Hepatic stellate cell (primary cell): ENCODE data around the gene GTSF1L.
A peak's percentile ranks its signal among the peaks of the same experiment; 100 is the strongest.

Experiments used
- DNase-seq: peaks from one replicate; pipeline ENCODE4 v3.0.0; 2011; ENCODE audit warnings: low spot score

The GTSF1L gene

DNA sequence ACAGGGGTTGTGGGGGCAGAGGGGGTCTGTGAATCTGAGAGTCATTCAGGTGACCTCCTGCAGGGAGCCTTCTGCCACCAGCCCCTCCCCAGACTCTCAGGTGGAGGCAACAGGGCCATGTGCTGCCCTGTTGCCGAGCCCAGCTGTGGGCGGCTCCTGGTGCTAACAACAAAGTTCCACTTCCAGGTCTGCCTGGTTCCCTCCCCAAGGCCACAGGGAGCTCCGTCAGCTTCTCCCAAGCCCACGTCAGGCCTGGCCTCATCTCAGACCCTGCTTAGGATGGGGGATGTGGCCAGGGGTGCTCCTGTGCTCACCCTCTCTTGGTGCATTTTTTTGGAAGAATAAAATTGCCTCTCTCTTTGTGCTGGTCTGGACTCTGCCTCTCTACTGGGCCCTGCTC lies 10.7 kb downstream of the GTSF1L start:
- DNase-seq = no peak

GRCh38 chr20:43715511-43715910 lies 11.3 kb downstream of the GTSF1L start:
- no peak for DNase-seq

- no peak for DNase-seq
Measured at GRCh38 chr20:43715044-43715443, 11.8 kb downstream of the GTSF1L start.

GRCh38 chr20:43711098-43711654 lies 15.6 kb downstream of the GTSF1L start:
- no peak for DNase-seq

- no peak for DNase-seq
Measured at GRCh38 chr20:43710370-43711044, 16.3 kb downstream of the GTSF1L start.

DNA sequence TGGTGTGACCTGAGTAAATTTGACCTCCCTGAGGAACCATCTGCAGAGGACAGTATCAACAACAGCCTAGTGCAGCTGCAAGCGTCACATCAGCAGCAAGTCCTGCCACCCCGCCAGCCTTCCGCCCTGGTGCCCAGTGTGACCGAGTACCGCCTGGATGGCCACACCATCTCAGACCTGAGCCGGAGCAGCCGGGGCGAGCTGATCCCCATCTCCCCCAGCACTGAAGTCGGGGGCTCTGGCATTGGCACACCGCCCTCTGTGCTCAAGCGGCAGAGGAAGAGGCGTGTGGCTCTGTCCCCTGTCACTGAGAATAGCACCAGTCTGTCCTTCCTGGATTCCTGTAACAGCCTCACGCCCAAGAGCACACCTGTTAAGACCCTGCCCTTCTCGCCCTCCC lies 24.3 kb downstream of the GTSF1L start:
- no peak for DNase-seq

GRCh38 chr20:43700627-43701026 lies 26.2 kb downstream of the GTSF1L start:
- DNase-seq = no peak

- no peak for DNase-seq
Measured at GRCh38 chr20:43699941-43700565, 26.7 kb downstream of the GTSF1L start.

DNA sequence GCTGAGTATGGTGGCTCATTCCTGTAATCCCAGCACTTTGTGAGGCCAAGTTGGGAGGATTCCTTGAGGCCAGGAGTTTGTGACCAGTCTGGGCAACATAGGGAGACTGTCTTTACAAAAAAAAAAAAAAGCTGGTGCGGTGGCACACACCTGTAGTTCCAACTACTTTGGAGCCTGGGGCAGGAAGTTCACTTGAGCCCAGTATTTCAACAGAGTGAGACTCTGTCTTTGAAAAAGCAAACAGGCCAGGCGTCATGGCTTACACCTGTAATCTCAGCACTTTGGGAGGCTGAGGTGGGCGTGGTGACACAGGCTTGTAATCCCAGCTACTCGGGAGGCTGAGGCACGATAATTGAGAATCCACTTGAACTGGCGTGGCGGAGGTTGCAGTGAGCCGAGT lies 31.2 kb downstream of the GTSF1L start:
- no peak for DNase-seq

DNA sequence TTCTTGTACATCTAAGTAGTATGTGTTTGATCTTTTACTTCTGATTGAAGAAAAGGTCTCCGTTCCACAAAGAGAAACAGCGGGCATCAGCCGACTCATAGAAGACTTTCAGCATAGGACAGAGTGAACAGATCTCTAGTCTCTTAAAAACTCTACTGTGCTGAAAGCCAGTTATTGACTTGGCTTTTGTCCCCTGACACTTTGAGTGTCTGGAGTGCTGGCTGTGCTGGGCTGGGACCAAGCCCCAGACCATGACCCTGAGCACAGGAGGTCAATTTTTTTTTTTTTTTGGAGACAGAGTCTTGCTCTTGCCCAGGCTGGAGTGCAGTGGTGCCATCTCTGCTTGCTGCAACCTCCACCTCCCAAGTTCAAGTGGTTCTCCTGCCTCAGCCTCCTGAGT lies 32.0 kb downstream of the GTSF1L start:
- DNase-seq = no peak

- DNase-seq = peak; percentile 66
Measured at GRCh38 chr20:43691928-43692524, 34.8 kb downstream of the GTSF1L start.

DNA sequence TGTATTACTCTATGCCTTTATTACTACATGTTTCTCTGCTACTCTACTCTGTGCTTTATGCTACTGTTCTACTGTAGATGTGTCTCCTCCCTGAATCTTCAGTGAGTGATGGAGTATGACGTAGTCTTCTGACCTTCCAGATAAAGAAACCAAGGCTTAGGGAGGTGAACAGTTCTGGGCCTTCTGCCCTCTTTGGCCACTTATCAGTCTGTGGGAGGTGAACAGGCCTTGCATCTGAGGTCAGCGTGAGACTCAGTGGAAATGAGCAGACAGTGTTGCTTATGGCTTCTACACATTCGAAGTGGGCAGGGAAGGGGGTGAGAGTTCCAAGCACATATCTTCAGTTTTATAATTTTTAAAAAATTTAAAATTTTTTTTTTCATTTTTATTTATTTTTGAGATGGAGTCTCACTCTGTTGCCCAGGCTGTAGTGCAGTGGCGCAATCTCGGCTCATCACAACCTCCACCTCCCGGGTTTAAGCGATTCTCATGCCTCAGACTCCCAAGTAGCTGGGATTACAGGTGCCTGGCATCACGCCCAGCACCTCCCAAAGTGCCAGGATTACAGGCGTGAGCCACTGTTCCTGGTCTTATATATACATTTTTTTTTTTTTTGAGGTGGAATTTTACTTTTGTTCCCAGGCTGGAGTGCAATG lies 35.7 kb downstream of the GTSF1L start:
- no peak for DNase-seq

GRCh38 chr20:43689165-43689564 lies 37.6 kb downstream of the GTSF1L start:
- no peak for DNase-seq

DNA sequence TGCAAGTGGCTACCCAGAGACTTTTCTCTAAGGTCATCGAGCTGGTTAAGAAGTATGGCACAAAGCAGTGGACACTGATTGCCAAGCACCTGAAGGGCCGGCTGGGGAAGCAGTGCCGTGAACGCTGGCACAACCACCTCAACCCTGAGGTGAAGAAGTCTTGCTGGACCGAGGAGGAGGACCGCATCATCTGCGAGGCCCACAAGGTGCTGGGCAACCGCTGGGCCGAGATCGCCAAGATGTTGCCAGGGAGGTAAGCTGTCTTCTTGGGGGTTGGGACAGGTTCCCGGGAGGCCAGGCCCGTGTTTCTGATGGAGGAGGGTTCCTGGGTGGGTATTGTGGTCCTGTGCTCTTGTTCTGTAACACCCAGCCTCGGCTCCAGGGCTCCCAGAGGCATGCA lies 40.0 kb downstream of the GTSF1L start:
- no peak for DNase-seq

- DNase-seq = no peak
Measured at GRCh38 chr20:43682446-43682845, 44.4 kb downstream of the GTSF1L start.

DNA sequence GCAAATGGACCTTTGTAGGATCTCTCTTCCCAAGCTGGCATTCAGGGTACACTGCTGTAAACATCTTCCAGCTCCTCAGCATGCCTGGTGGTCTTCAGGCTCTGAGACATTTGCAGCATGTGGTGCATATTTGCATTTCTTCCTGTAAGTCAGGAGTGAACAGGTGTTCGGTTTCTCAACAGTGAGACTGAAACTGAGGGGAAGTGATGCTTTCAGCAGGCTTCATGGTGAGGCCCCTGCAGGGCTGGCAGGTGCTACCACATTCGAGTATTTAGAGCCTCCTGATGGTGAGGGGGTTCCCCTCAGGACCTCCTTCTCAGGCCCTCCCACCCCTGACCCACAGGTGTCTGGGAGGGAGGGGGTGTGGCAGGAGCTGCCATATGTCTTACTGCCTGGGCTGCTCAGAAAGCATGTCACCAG lies 44.8 kb downstream of the GTSF1L start:
- no peak for DNase-seq

DNA sequence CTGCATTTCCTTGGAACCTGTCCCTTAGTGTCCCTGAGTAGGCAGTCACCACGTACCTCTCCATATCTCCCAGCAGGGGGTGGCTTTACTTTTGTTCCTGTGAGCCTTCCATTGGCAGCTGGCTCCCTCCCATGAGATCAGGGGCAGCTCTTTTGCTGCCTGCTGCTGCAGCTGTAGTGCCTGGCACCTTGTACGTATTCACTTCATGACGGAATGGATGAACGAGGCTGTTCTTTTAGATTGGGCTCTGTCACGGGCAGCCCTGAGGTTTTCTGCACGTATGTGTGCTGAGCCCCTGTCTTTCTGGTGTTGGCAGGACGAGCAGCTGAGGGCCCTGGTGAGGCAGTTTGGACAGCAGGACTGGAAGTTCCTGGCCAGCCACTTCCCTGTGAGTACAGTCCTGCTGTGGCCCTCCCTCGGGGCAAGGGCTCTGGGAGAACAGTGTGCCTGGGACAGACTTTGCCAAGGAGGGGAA lies 45.3 kb downstream of the GTSF1L start:
- no peak for DNase-seq

- no peak for DNase-seq
Measured at GRCh38 chr20:43680981-43681380, 45.8 kb downstream of the GTSF1L start.

DNA sequence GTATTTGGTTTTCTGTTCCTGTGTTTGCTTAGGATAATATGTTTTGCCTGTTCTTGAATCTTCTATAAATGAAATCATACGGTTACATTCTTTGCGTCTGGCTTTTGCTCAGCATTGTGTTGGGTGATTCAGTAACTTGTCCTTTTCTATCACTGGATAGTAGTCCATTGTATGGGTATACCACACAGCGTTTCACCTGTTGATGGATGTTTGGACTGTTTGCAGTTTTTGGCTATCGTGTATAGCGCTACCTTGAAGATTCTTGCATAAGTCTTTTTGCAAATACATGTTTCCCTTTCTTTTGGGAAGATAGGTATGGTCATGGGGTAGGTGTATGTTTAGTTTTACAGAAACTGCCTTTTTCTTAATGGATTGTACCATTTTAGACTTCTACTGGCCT lies 50.4 kb downstream of the GTSF1L start:
- DNase-seq = no peak
